Gastroesophageal sphincter (tissue), 4 donors: ENCODE data around the gene FASTKD2. TPM values are rescaled to one million over a fixed set of nuclear protein-coding genes. Genes with fewer than 3 reads are reported as not detected.

Source experiments
- ATAC-seq: fragments of 150-250 bp; one replicate; pipeline ENCODE4 v1.9.1; 2016; ENCODE audit warnings: mild to moderate bottlenecking, moderate library complexity
- H3K27ac ChIP-seq, 4 donors: fragments of 200-600 bp; sonication (generic) in 3 of 4; 1 replicate in 3 of 4; 2 replicates in 1 of 4; pipeline ENCODE4 v1.5.1; 2016 to 2019
- H3K27me3 ChIP-seq: fragments of 200-600 bp; sonication (generic); one replicate; pipeline ENCODE4 v1.5.1; 2019
- H3K36me3 ChIP-seq, 2 donors: fragments of 200-600 bp; sonication (generic); one replicate each; pipeline ENCODE4 v1.5.1; 2019; ENCODE audit warnings: control low read depth in 1 of 2
- H3K4me1 ChIP-seq, 3 donors: fragments of 200-600 bp; sonication (generic); 1 replicate in 2 of 3; 2 replicates in 1 of 3; pipeline ENCODE4 v1.5.1; 2016 to 2019; ENCODE audit warnings: control low read depth in 2 of 3
- H3K4me3 ChIP-seq, 2 donors: fragments of 200-600 bp; sonication (generic); one replicate each; pipeline ENCODE4 v1.5.1; 2019; ENCODE audit warnings: mild to moderate bottlenecking in 1 of 2, moderate library complexity in 1 of 2
- H3K9me3 ChIP-seq, 3 donors: fragments of 200-600 bp; sonication (generic); one replicate each; pipeline ENCODE4 v1.5.1; 2017 to 2019; ENCODE audit warnings: control low read depth in 2 of 3
- CTCF ChIP-seq, 4 experiments: fragments of 200-600 bp in 2 of 4; fragments of 450-650 bp in 2 of 4; sonication (generic) in 1 of 4; IDR thresholded peaks; one replicate each; pipeline ENCODE4 v1.5.1; 2017 to 2019; ENCODE audit warnings: antibody characterized with exemption in 4 of 4, mild to moderate bottlenecking in 2 of 4, moderate library complexity in 2 of 4
- EP300 ChIP-seq: sonication (generic); formaldehyde crosslinking; IDR thresholded peaks from one replicate; pipeline ENCODE4 v1.6.1; 2017; ENCODE audit warnings: antibody characterized with exemption, mild to moderate bottlenecking
- POLR2A ChIP-seq, 2 donors: fragments of 450-650 bp; IDR thresholded peaks; one replicate each; pipeline ENCODE4 v1.6.1; 2017; ENCODE audit warnings: antibody characterized with exemption in 2 of 2, mild to moderate bottlenecking in 2 of 2, moderate library complexity in 1 of 2
- POLR2AphosphoS5 ChIP-seq: sonication (generic); formaldehyde crosslinking; IDR thresholded peaks from one replicate; pipeline ENCODE4 v1.6.1; 2017; ENCODE audit warnings: antibody characterized with exemption
- WGBS, 2 donors: methylation state at CpG; one replicate each; pipeline ENCODE4 v1.1.5; 2018; ENCODE audit warnings: low coverage in 1 of 2; 5-methylcytosine and 5-hydroxymethylcytosine counted together
- total RNA-seq, 4 donors: library from RNA; depleted of rRNA; stranded (reverse); fragments of >200 nt; gene quantifications; one replicate each; pipeline ENCODE4 v1.1.0, GENCODE V29; 2016

The FASTKD2 gene
- total RNA-seq, 4 donors from 2014 or later, result 24.1 to 41.2 (median 31.8) TPM

- H3K36me3 ChIP-seq, result peaks cover 0 to 92% of the 10 kb centered on the region in 2 donors
Observed at GRCh38 chr2:206776432-206776831, 11.0 kb downstream of the FASTKD2 start.

GRCh38 chr2:206780671-206781070 is 15.3 kb downstream of the FASTKD2 start:
- Histone ChIP-seq H3K9me3 (peaks cover 0 to 17% (median 0%) of the 10 kb centered on the region in 3 donors), H3K27me3 (no peaks in the 10 kb centered on the region), H3K27ac (no peak overlapping the region), H3K36me3 (peaks cover 0 to 92% of the 10 kb centered on the region in 2 donors), H3K4me1 (no peaks in the 10 kb centered on the region), H3K4me3 (no peak overlapping the region)
- WGBS, 2 donors, result 85 to 100% methylated on average over 2 of the region's 2 CpGs
- ATAC-seq, result no peak
- TF ChIP-seq POLR2AphosphoS5 (no peak), EP300 (no peak)

More at GRCh38 chr2:206776432-206776831, 11.0 kb downstream of the FASTKD2 start:
- H3K4me3 ChIP-seq, result no peak overlapping the region
- no peak for TF ChIP-seq POLR2AphosphoS5
- no peak for TF ChIP-seq CTCF (IDR thresholded peaks at IDR 0.05)
- TF ChIP-seq POLR2A (IDR thresholded peaks at IDR 0.05), result no peak
- no peak for TF ChIP-seq EP300
- ATAC-seq, result no peak
- H3K27me3 ChIP-seq, result no peaks in the 10 kb centered on the region
- H3K9me3 ChIP-seq, result peaks cover 0 to 17% (median 0%) of the 10 kb centered on the region in 3 donors
- H3K4me1 ChIP-seq, result no peaks in the 10 kb centered on the region
- H3K27ac ChIP-seq, result no peak overlapping the region

GRCh38 chr2:206783718-206784117 is 18.3 kb downstream of the FASTKD2 start:
- Histone ChIP-seq H3K4me1 (no peaks in the 10 kb centered on the region), H3K36me3 (peaks cover 3 to 98% of the 10 kb centered on the region in 2 donors), H3K27me3 (no peaks in the 10 kb centered on the region), H3K27ac (no peak overlapping the region), H3K9me3 (peaks cover 0 to 7% (median 0%) of the 10 kb centered on the region in 3 donors), H3K4me3 (no peak overlapping the region)
- TF ChIP-seq CTCF (IDR thresholded peaks at IDR 0.05), result no peak
- TF ChIP-seq POLR2A (IDR thresholded peaks at IDR 0.05), result no peak
- TF ChIP-seq POLR2AphosphoS5, result no peak
- no peak for TF ChIP-seq EP300
- no peak for ATAC-seq
- 71 to 83% methylated on average over 1 to 2 of the region's 2 CpGs for WGBS, 2 donors

GRCh38 chr2:206784559-206785353 is 19.4 kb downstream of the FASTKD2 start:
- H3K4me1 ChIP-seq, result no peaks in the 10 kb centered on the region
- no peak for TF ChIP-seq EP300
- no peak for TF ChIP-seq POLR2A (IDR thresholded peaks at IDR 0.05)
- no peak for TF ChIP-seq POLR2AphosphoS5
- no peak for TF ChIP-seq CTCF (IDR thresholded peaks at IDR 0.05)
- H3K9me3 ChIP-seq, result peaks cover 0 to 7% (median 0%) of the 10 kb centered on the region in 3 donors
- H3K36me3 ChIP-seq, result peaks cover 3 to 98% of the 10 kb centered on the region in 2 donors
- no peak overlapping the region for H3K27ac ChIP-seq
- WGBS, 2 donors, result 89 to 92% methylated on average over 3 to 6 of the region's 7 CpGs
- ATAC-seq, result no peak
- no peak overlapping the region for H3K4me3 ChIP-seq
- no peaks in the 10 kb centered on the region for H3K27me3 ChIP-seq

GRCh38 chr2:206790311-206790935 is 25.0 kb downstream of the FASTKD2 start:
- Histone ChIP-seq H3K36me3 (peaks cover 3 to 99% of the 10 kb centered on the region in 2 donors), H3K27me3 (no peaks in the 10 kb centered on the region), H3K4me3 (no peak overlapping the region), H3K4me1 (no peaks in the 10 kb centered on the region), H3K27ac (no peak overlapping the region), H3K9me3 (no peaks in the 10 kb centered on the region)
- TF ChIP-seq EP300 (no peak), POLR2A (IDR thresholded peaks at IDR 0.05) (no peak), CTCF (IDR thresholded peaks at IDR 0.05) (no peak), POLR2AphosphoS5 (no peak)
- WGBS, 2 donors, result 71 to 77% methylated on average over 3 of the region's 3 CpGs
- ATAC-seq, result no peak
